ENCODE data around the gene SFT2D1. TPM values are rescaled to one million over a fixed set of nuclear protein-coding genes. Genes with fewer than 3 reads are reported as not detected.

Gene SFT2D1
- total RNA-seq, 2 donors from 2014 or later = 28.6 to 29.2 TPM

Other genes with a start within 250 kb of the SFT2D1 start
- gene TBXT, start 174.7 kb downstream of the SFT2D1 start, total RNA-seq = not detected
- gene PRR18, start 34.2 kb downstream of the SFT2D1 start, total RNA-seq = under 1 TPM in 1 of 2 donors, not detected in 1; 0.95 TPM
- 10 to 100 TPM; 50.9 to 66.3 TPM for gene MPC1, start 40.4 kb upstream of the SFT2D1 start, total RNA-seq
- gene RAMACL, start 244.1 kb upstream of the SFT2D1 start, total RNA-seq = 1 to 10 TPM; 1.7 to 2.7 TPM